NCI-H446 treated with DMSO at 0.1 percent for 48 hours (cell line): ENCODE results near the gene HNRNPLL.
A peak's percentile ranks its signal among the peaks of the same experiment; 100 is the strongest.
"Not testable (repeated sequence)": the region's sequence is repeated elsewhere in the genome, so short reads cannot be mapped to it uniquely, and the experiment has no call there.

ENCODE experiments used
- DNase-seq: peaks from one replicate; lab custom pipeline; 2025; lab: John Stamatoyannopoulos, UW

The HNRNPLL gene

DNA sequence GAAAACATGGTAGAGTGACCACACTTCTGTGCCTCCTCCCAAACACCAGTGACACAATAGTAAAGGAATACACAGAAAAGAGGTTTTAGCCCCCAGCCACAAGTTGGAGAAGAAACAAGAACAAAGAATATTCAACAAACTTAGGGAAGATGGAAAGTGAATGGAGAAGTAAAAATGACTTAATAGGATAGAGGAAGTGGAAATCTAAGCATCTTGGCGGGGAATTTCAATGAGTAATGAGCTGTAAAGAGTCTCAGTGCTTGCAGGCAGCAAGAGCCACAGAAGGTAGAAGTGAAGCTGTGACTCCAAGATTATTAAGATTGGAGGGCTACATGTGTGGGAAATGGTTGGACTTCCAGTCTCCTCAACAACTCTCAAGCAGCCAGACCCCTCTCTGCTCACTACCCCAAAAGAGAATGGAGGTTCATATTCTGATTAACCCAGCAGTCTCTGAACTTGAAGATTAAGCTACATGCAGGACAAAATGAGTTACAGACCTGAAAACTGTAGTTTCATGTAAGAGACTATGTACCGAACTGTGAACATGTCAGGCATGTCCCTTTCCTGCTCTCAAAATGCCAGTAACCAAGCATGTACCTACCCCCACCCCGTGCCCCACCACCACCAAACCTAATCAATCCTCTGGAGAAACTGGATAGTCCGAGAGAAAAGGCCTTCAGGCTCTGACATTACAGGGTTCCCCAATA, 16.9 kb upstream of the HNRNPLL start:
- no peak for DNase-seq

DNA sequence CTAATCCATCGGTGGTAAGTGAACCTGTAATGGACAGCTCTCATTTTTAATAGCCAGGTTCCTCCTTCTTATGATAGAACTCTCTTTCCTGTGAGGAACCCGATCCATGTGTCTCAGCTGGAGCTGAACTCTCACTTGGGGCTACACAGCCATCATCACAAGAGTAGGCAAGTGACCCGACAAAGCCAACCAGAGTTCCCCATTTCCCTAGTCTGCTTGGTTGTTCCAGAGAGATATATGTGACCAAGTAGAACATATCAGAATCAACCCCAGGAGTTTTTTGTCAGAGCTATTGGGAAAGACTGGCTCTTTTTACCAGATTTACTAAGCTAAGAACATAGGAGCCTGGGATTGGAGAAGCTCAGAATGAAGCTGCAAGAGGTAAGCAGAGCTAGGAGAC, 14.6 kb upstream of the HNRNPLL start:
- DNase-seq = no peak

DNA sequence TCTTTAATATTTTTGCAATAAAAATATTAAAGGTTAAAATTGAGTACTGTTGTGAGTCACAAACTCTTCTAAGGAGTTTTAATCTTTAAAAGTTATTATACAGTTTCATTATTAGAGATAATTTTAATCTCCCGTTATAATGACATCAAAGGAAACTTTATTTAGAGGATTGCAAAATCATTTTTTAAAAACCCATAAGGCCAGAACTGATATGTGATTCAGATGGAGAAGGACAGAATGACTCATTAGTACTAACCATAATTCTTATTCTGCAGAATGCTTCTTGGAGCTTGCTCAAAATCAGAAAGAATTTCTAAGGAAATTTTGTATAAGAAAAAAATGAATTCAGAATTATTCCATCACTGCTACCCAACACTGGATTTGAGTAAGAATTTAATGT, 12.5 kb upstream of the HNRNPLL start:
- DNase-seq = no peak

DNA sequence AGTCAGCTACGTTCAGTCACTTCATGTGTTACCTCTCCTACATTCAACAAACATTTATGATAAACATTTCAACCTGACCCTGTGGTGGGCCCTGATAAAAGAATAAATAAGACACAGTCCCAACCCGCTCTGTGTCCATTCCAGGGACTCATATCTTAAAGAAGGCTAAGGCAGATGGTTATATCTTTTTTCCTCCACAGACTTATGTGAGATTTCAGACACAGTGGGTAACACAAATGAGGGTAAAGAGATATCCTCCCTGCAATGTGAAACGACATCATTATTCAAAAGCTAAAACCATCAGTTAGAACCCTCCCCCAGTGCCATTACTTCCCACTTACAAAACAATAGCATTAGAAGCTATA, 11.1 kb upstream of the HNRNPLL start:
- no peak for DNase-seq

DNA sequence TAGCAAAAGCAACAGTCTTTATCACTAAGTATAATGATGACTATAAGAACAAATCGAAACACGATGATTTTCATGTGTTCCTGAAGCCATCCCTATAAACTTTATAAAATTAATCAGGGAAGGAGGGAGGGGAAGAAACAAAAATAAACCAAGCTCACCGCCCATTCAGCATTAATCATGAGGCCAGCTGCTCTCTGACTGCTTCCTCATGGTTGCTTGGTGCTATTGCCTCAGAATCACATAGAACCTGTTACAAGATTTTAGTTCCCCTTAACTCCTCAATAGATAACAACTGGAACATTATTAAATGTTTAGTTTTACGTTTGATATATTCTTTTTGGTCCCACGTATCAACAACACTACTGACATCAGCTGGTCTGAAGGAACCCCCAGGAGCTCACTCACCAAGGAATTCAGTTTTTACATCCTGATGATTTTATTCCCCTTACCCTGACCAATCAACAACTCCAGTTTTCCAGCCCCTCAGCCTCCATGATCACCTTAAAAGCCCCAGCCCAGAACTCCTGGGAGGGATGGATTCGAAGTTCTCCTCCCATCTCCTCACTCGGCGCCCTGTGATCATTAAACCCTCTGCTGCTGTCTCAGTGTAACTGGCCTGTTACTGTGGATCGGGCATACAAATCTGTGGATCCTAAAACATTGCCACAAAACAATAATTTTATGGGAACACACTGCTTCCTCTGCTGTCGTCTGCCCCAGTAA, 10.6 kb upstream of the HNRNPLL start:
- no peak for DNase-seq

DNA sequence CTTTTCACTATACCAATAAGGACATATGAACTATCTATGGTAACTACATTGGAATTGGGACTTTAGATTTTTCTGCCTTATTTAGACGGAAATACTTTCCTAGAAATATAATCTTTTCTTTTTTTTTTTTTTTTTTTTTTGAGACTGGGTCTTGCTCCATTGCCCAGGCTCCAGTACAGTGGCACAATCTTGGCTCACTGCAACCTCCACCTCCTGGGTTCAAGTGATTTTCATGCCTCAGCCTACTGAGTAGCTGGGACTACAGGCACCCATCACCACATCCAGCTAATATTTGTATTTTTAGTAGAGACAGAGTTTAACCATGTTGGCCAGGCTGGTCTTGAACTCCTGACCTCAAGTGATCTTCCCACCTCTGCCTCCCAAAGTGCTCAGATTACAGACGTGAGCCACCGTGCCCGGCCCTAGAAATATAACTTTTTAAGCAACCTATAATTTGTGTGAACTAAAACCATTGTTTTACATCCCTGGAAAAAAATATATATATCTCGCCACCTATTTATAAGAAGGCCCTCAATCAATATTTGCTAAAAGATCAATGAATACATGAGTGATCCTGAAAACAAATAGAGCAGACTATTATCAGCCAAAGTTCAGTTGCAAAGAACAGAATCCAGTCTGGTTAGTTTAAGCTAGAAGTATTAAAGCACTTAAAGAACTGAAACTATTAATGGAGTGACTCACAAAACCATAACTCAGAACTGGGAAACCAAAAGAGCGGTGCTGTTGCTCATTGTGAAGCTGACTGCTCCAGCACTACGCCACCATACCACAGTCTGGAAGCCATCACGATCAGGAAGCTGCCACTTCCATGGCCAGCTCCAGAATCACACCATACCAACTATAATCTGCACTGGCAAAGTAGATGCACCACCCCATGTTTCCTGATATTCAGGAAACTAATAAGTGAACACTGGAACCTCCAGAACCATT, 8.4 kb upstream of the HNRNPLL start:
- no peak for DNase-seq

DNA sequence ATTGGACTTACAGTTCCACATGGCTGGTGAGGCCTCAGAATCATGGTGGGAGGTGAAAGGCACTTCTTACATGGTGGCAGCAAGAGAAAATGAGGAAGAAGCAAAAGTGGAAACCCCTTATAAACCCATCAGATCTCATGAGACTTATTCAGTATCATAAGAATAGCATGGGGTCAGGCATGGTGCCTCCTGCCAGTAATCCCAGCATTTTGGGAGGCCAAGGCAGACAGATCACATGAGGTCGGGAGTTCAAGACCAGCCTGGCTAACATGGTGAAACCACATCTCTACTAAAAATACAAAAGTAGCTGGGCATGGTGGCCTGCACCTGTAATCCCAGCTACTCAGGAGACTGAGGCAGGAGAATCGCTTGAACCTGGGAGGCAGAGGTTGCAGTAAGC, 6.5 kb upstream of the HNRNPLL start:
- not testable (repeated sequence) for DNase-seq

DNA sequence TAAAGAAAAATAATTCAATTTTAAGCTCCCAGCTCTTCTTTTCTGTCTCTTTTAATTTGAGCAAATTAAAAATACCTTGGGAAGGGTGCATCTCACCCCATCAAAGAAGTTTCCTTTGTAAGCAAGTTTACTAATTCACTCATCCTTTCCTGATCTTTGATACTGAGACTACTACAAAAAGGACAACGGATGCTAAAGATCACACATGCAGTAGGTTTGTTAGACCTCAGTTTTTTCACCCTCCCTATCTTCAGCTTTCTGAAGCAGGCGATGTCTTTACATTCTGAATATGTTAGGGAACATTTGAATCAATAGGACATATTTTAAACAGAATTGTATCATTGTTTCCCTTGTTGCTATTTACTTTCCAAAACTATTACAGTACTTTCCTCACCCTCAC, 6.0 kb upstream of the HNRNPLL start:
- DNase-seq = no peak

DNA sequence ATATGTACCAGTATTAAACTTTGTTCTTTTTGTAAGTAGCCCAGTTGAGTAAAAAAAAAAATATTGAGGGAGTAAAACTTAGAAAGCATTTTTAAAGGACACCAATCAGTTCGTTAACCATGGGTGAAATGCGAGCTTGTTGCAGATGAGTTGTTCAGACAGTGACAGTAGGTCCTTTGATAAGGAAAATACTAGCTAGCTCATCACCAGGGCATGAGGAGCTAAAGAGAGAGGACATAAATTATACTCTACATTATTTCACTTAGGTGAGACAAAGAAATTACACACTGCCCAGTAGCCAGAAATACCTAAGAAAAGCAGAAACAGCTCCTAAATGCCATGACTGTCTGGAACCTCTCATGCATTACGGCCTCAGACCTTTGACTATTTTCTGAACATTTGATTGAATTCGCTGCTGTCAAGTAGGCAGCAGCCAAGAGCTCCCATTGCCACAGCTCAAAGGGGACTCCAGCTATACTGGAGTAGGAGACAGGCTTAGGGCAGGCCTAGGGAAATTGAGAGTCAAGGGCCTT, 2.6 kb upstream of the HNRNPLL start:
- DNase-seq = no peak

DNA sequence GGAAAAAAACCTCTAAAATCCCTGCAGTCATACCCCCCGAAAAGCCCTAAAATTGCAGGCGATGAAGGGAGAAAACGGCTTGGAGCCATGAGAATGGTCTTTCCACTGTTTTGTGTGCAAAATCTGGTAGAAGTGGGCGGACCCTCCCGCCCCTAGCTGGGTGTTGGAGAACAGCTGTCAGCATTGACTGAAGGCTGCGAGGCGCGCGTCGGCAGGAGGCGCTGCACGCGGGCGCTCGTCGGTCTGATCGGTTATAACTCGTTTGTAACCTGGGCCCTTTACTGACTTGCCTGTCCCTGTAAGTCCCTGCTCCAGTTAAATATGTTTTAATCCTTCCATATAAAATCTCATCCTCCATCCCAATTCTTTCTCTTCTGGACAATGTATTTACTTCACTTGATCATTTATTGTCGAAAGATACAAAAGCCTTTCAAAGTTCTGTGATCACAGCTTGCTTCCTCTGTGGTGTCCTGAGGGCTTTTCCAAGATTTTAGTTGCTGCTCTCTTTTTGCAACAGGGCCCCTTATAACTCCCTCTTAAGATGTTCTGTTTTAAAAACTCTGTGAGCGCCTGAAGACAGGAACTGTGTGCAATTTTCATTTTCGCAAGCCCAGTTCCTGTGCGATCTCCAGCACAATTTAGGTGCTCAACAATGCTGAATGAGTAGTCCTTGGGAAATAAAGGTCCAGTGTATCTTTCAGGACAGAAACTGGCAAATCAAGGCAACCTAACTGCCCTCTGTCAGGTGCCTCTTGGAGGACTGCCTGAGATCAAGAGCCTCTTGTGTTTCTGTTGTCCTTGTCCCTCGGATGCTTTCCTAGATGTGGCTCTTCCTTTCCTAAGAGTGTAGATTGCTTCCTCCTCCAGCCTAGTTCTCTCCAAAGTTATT, 918 bp upstream of the HNRNPLL start:
- peak; percentile 75 for DNase-seq

DNA sequence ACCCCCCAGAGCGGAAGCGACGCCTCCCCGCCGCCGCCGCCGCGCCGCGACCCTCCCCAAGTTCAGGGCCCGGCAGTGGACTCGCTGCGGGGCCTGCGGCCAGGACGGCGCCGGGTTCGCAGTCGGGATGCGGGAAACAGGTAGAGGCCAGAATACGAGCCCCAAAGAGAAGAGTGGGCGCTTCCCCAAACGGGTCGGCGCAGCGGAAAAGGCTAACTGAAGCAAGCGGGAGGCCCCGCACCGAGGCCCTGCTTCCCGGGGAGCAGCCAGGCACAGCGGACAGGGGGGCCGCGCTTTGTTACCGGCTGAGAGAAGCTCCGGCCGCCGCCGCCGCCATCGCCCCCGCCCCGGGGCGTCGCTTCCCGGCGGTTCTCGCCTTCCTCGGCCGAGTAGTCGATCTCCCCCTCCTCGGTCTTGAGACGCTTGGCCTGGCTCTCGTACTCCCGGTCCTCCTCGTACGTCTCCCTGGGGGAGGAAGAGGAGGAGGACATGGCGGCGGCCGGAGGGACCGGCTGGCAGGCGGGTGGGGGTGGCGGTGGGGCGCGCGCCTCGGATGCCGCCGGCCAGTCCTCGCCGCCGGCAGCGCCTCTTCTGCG, 494 bp downstream of the HNRNPLL start:
- DNase-seq = no peak

DNA sequence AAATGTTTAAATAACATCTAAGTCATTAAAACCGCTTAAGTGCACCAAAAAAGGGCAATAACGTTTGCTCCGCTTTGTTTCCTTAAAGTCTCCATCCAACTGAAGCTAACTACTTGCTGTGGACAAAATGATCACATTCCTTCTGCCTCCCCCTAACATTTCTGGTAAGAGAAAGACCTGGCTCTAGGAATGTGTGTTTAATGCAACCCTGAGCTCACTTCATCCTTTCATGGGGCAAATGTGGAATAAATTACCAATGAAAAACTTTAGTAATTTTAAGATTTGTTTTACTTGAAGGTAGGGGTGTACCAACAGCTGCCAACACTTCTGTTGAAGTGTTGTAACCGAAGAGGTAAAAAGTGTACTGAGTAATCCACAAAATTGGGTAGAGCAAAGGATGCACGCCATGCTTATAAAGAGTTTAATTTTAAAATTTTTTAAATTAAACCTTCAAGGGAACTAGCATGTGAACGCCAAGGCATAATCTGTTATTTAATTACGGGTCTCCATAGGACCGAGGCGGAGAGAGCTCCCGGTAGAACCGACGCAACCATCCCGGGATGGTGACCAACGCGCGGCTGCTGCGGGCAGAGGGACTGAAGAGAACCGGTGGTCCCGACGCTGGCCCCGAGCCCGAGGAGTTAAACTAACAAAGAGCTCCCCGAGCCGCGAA, 1.1 kb downstream of the HNRNPLL start:
- DNase-seq = no peak

DNA sequence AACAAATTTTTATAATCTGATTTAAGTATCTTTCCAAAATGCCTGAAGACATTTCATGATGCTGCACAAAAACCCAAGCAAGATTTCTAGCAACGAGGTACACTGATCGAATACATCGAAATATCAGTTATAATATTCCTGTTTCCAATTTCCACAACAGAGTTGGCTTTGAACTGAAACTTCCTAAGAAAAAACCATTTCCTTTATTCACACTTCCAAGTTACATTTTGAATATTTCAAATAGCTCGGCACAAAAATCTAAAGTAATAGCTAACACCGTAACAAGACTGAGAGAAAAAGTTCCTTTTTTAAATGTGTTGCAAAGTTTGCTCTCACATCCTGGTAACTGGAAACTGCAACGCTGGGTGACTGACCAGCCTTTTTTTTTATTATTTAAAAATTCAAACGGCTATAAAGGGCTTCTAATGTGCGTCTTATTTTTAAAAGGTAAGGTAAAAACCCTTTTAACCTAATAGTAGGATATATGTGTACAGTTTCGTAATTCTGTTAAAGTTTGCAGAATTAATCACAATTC, 1.7 kb downstream of the HNRNPLL start:
- DNase-seq = no peak

DNA sequence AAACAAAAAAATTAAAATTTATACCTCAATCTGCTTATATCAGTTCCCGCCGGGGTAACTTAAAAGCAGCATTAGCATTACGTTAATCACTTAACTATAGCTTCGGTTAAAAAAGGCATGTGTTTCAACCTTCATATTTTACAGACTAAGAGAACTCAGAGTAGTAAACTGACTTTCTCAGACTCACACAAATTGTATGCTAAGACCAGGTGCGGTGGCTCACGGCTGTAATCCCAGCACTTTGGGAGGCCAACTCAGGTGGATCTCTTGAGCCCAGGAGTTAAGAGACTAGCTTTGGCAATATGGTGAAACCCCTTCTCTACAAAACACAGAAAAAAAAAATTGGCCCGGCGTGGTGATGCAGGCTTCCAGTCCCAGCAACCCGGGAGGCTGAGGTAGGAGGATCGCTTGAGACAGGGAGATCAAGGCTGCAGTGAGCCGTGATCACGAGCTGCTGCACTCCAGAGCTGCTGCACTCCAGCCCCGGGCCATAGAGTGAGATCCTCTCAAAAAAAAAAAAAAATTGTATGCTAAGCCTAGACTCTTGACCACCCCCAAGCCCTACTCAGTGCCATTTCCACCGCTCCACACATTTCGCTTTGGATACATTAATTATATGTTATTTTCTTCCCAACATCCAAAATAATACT, 2.4 kb downstream of the HNRNPLL start:
- DNase-seq = no peak

DNA sequence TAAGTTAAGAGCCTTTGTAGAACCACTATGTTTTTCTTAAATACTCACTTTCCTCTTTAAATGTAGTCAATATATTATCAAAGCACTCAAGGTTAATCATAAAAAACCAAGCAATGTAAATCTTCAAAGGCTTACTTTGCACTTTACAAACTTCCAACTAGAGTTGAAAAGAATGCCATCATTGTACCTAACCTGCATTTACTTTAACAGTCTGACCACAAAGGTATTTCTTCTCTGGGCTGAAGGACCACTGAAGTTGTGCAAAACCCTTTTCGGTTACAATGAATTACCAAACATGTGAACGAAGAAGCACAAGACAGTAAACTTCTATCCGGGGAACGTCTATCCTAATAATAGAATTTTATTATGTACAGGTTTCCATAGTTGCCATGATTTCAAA, 3.0 kb downstream of the HNRNPLL start:
- DNase-seq = no peak

DNA sequence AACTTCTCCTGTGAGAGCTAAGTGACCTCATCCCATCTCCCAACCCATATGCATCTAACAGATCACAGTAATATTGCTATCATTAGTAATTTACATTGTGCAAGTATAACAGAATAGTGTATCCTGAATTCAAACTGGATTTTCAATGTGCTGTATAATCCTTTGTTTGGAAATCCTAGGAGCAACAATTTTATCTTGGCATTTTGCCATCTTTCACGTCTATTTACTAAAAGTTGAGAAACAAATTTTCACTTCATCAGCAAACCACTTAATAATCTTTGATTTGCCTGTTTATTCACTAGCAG, 3.8 kb downstream of the HNRNPLL start:
- no peak for DNase-seq

DNA sequence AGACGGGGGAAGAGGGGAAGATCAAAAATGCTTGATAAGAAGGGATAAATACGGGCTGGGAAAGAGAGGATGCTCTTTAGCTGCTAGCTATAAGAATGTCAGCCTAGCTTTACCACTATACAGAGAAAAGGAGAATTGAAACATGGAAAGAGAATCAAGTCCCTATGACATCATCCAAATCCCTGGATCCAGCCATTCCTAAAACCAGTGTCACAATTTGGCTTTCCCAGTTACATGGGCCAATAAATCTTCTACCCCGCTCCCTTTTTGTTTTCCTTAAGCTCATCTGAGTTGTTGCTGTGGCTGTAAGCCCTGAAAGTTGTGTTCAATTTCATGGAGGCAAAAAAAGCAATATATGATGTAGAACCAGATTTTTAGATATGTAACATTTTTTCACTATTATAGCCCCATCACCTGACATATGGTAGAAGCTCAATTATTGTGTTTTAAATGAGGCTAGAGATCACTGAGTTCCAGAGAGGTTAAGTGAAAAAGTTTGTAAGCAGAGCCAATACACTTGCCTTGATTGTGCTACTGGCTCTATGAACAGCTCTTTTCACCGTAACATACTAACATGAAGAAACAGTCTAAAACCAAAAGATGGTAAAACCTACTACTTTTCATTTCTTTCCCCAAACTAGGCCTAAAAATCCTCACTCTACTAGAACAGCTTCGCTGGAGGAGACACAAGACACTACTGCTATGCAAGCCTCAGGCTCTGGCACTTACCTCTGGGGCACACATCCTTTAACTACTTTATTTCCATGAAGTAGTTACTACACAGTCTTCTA, 4.3 kb downstream of the HNRNPLL start:
- DNase-seq = no peak

DNA sequence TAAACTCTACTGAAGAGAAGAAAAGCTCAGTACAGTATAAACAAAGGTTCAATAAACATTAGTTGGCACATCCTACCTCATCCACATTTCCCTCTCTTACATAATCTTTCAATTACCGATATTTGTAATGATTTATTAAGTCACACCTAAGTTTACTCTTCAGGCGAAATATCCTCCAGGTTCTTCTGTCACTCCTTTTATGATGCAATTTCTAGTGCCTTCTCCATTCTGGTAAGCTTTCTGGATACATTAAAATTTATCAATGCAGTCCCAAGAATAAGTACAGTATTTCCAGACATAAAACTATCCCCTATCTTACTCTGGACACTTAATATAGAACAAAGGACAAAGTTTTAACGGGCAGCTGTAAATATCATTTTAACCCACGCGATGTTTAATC, 5.6 kb downstream of the HNRNPLL start:
- DNase-seq = no peak

DNA sequence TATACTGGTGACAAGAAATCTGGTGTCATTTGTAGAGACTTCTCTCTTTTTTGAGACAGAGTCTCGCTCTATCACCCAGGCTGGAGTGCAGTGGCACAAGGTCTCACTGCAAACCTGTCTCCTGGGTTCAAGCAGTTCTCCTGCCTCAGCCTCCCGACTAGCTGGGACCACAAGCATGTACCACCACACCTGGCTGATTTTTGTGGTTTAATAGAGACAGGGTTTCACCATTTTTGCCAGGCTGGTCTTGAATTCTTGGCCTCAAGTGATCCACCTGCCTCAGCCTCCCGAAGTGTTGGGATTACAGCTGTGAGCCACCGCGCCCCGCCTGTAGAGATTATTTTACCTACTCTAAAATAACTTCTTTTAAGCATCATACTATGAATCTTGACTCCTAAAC, 6.5 kb downstream of the HNRNPLL start:
- DNase-seq = no peak
